Skeletal muscle tissue (tissue), 4 donors: ENCODE measurements around the gene RPH3AL. TPM values are rescaled to one million over a fixed set of nuclear protein-coding genes. Genes with fewer than 3 reads are reported as not detected.
"Not testable (repeated sequence)": the region's sequence is repeated elsewhere in the genome, so short reads cannot be mapped to it uniquely, and the experiment has no call there.

Experiments
- H3K27ac ChIP-seq: one replicate; pipeline ENCODE4 v1.7.0; 2013; ENCODE audit warnings: mild to moderate bottlenecking, low read depth, low read length, inconsistent platforms
- H3K27me3 ChIP-seq, 3 donors: one replicate each; pipeline ENCODE4 v1.7.0; 2013; ENCODE audit warnings: low read length in 3 of 3; ENCODE audit not compliant: control insufficient read depth in 3 of 3, insufficient read depth in 3 of 3
- H3K36me3 ChIP-seq, 3 donors: one replicate each; pipeline ENCODE4 v1.7.0; 2013; ENCODE audit warnings: low read length in 3 of 3; ENCODE audit not compliant: control insufficient read depth in 3 of 3, insufficient read depth in 3 of 3
- H3K4me1 ChIP-seq, 3 donors: one replicate each; pipeline ENCODE4 v1.7.0; 2013; ENCODE audit warnings: low read length in 3 of 3, mild to moderate bottlenecking in 3 of 3; ENCODE audit not compliant: control insufficient read depth in 3 of 3, insufficient read depth in 3 of 3
- H3K4me3 ChIP-seq, 3 donors: one replicate each; pipeline ENCODE4 v1.7.0; 2013; ENCODE audit warnings: low read length in 3 of 3
- H3K9ac ChIP-seq, 3 donors: one replicate each; pipeline ENCODE4 v1.7.0; 2013; ENCODE audit warnings: low read length in 3 of 3, mild to moderate bottlenecking in 3 of 3, moderate library complexity in 2 of 3, low read depth in 1 of 3
- H3K9me3 ChIP-seq, 3 donors: one replicate each; pipeline ENCODE4 v1.7.0; 2013; ENCODE audit warnings: low read length in 3 of 3; ENCODE audit not compliant: control insufficient read depth in 3 of 3
- total RNA-seq: library from RNA; depleted of rRNA; stranded (reverse); fragments of >200 nt; gene quantifications from one replicate; pipeline ENCODE4 v1.2.3, GENCODE V29; 2014
- donor health status: Osteomylitis.

Gene RPH3AL
- total RNA-seq, 1 donor from 2014 or later, result 1.6 TPM

DNA sequence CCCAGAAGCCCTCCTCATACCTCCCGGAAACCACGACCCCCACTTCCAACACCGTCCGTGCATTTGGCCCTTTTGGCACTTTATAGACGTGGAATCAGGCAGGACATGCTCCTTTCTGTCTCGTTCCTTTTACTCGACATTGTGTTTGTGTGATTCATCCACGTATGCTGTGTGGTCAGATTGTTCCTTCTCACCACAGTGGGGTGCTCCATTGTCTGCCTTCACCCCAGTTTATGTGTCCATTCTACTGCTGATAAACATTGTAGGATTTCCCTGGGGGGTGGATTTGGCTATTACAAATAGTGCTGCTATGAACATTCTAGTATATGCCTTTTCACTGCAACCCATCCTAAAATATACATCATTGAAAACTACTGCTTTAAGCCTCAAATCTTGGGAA is 28.9 kb upstream of the RPH3AL start:
- no peaks in the 10 kb centered on the region for H3K9me3 ChIP-seq
- no peak overlapping the region for H3K4me3 ChIP-seq
- no peaks in the 10 kb centered on the region for H3K36me3 ChIP-seq
- peaks cover 12 to 28% (median 14%) of the 10 kb centered on the region in 3 donors for H3K27me3 ChIP-seq
- H3K9ac ChIP-seq, result no peak overlapping the region
- H3K4me1 ChIP-seq, result peaks cover 4 to 13% (median 9%) of the 10 kb centered on the region in 3 donors
- no peak overlapping the region for H3K27ac ChIP-seq

DNA sequence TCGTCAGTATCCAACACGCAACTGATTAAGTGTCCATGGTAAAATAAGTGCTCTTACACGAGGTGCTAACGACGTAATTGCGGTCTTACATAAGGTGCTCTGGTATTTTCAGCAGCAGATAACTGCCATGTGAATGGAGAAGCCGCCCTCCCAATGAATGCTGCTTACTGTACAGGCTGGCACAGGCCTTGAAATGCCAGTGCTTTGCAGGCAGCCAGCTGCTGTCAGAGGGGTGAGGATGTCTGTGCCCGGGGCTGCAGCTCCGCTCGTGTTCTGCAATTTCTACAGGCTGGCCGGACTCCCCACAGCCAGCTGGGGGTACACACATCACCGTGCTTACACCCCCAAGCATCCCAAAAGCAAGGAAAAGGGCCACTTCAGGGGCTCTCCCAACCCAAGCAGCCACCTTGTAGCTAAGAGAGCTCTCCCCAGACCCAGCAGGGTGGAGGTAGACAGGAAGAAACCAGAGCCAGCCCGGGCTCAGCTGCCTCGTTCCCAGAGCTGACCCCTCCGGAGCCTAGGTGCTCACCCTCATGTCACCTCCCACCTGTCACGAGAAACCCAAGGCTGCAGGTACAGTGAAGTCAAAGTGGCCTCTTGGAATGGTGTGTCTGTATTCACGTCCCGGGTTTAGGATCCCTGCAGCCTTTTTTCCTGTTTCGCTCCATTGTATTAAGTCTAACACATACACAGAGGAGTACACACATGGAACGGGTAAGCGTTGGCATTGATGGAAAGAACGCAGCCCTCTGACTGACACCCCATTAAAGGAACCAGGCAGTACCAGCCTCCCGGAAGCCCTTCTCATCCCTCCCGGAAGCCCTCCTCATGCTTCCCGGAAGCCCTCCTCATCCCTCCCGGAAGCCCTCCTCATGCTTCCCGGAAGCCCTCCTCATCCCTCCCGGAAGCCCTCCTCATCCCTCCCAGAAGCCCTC is 27.2 kb upstream of the RPH3AL start:
- H3K27me3 ChIP-seq, result peaks cover 7 to 24% (median 12%) of the 10 kb centered on the region in 3 donors
- H3K9ac ChIP-seq, result no peak overlapping the region
- no peak overlapping the region for H3K27ac ChIP-seq
- H3K36me3 ChIP-seq, result no peaks in the 10 kb centered on the region
- peaks cover 0 to 10% (median 9%) of the 10 kb centered on the region in 3 donors for H3K4me1 ChIP-seq
- H3K4me3 ChIP-seq, result no peak overlapping the region
- H3K9me3 ChIP-seq, result no peaks in the 10 kb centered on the region

DNA sequence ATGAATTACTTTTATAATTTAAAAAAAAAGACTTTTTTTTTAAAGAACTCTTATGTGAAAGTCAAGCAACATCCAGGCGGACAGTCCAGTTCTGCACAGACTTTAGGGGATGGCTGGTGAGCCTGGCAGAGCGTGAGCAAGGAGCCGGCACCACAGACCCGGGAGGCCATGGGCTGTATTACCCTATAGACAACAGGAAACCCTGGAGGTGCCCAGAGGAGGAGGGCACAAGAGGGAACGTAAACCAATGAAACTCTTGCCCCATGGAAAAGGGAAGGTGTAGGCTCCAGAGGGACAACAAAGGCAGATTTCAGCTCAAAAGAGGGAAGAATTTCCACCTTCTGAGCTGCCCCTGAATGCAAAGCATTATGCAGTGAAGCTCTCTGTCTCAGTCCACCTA is 25.5 kb upstream of the RPH3AL start:
- Histone ChIP-seq H3K27ac (no peak overlapping the region), H3K36me3 (no peaks in the 10 kb centered on the region)

DNA sequence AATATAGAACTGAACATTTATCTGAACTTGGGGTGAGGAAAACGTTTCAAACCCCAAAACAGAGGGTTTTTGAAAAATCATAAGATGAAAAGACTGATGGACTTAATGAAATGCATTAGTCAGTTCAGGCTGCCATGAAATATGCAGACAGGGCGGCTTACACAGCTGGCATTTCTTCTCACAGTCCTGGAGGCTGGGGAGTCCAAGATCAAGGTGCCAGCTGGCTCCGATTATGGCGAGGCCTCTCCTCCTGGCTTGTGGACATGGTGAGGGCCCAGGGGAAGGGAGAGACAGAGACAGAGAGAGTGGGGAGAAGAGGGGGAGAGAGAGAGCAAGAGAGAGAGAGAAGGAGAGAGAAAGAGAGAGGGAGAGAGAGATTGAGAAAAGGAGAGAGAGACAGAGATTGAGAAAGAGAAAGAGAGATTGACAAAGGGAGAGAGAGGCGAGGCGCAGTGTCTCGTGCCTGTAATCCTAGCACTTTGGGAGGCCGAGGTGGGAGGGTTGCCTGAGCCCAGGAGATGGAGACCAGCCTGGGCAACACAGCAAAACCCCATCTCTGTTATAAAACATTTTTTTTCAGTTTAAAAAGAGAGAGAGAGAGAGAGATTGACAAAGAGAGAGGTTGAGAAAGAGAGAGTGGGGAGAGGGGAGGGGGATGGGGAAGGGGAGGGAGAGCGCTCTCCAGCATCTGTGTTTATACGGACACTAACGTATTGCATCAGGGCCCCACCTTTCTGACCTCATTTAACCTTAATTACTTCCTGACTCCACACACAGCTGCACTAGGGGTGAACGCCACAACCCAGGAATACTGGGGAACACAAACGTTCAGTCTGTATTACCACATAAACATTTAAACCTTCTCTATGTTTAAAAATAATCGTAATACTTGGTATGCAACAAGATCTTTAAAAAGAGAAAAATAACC is 24.6 kb upstream of the RPH3AL start:
- H3K9ac ChIP-seq, result no peak overlapping the region
- peaks cover 0 to 2% (median 0%) of the 10 kb centered on the region in 3 donors for H3K4me1 ChIP-seq
- peak overlapping the region; percentile 18 for H3K27ac ChIP-seq
- H3K36me3 ChIP-seq, result no peaks in the 10 kb centered on the region
- peaks cover 5 to 13% (median 7%) of the 10 kb centered on the region in 3 donors for H3K27me3 ChIP-seq
- no peaks in the 10 kb centered on the region for H3K9me3 ChIP-seq
- H3K4me3 ChIP-seq, result no peak overlapping the region

More for the DNA sequence above, 25.5 kb upstream of the RPH3AL start:
- peaks cover 7 to 15% (median 11%) of the 10 kb centered on the region in 3 donors for H3K27me3 ChIP-seq
- H3K9ac ChIP-seq, result no peak overlapping the region
- peaks cover 0 to 4% (median 3%) of the 10 kb centered on the region in 3 donors for H3K4me1 ChIP-seq
- no peaks in the 10 kb centered on the region for H3K9me3 ChIP-seq
- H3K4me3 ChIP-seq, result no peak overlapping the region

DNA sequence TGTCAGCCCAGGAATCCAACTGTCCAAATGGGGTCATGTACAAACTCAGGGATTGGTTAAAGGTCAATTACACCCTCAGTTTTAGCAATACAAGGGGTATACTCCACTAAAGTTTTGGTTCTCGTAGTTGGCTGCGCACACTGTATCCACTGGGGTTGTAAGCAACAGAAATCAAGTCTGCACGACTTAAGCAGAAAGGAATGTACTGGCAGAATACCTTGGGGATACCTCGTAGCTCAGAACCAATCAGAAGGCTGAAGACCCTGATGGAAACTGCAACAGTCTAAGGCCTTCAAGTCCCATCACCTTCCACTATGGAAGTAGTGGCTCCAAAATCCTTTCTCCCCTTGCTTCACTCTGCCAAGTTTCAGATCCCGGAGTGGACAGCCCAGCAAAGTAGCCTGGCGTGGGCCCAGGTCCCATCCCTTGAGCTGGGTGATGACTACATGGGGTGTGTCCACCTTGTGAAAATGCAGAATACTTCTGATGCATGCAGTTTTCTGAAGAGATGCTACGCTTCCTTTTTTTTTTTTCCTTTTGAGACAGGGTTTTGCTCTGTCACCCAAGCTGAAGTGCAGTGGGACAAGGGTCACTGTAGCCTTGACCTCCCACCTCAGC is 21.1 kb upstream of the RPH3AL start:
- no peaks in the 10 kb centered on the region for H3K9me3 ChIP-seq
- H3K27me3 ChIP-seq, result peaks cover 0 to 4% (median 0%) of the 10 kb centered on the region in 3 donors
- H3K27ac ChIP-seq, result no peak overlapping the region
- no peak overlapping the region for H3K4me3 ChIP-seq
- no peak overlapping the region for H3K9ac ChIP-seq
- H3K4me1 ChIP-seq, result no peaks in the 10 kb centered on the region
- H3K36me3 ChIP-seq, result no peaks in the 10 kb centered on the region

DNA sequence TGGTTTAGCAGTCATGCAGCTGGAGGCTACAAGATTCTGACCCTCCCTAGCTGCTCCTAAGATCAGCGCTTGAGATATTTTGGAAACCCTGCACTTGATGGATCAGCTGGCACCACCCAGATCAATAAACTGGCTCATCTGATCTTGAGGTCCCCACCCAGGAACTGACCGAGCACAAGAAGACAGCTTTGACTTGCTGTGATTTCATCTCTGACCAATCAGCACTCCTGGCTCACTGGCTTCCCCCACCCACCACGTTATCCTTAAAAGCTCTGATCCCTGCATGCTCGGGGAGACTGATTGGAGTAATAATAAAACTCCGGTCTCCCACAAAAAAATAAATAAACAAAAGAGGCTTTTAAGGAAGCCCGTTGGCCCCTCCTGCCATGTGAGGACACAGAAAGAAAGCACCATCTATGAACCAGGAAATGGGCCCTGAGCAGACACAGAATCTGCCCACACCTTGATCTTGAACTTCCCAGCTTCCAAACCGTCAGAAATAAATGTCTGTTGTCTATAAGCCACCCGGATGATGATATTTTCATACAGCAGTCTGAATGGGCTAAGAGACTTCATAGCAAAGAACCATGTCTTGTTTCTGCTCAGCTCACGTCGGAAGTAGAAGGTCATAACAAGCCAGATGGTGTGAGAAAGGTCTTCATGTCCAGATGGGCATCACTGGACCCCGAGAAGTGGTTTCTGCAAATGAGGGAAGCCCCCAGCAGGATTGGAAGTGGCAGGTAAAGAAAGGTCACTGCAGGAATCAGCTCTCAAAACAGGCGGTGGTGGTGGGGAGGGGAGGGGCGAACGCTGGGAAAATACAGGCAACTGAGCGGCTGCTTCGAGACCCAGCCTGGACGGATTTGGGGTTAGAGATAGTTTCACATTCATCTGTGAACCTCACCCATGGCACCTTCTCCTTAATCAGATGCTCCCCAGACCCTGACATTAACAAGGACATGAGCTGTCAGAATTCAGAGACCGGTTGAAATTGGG is 19.8 kb upstream of the RPH3AL start:
- H3K27ac ChIP-seq, result no peak overlapping the region
- peaks cover 0 to 6% (median 3%) of the 10 kb centered on the region in 3 donors for H3K9me3 ChIP-seq
- H3K36me3 ChIP-seq, result no peaks in the 10 kb centered on the region
- H3K4me3 ChIP-seq, result no peak overlapping the region
- H3K9ac ChIP-seq, result no peak overlapping the region
- H3K4me1 ChIP-seq, result no peaks in the 10 kb centered on the region
- H3K27me3 ChIP-seq, result no peaks in the 10 kb centered on the region

DNA sequence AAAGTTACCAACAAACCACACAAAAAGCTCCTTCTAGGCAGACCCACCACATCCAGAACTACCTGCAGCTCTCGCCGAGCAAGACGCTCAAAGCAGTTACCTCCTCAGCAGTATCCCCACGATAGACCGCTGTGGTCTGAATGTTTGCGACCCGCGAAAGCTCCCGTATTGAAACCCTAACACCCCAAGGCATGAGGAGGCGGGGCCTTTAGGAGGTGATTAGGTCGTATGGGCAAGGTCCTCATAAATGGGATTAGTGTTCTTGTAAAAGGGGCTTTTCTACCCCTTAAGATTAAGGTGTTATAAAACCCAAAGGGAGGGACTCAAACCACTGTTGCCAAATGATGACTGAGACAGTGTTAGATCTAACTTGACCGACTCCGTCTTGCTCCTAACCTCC is 19.0 kb upstream of the RPH3AL start:
- no peak overlapping the region for H3K27ac ChIP-seq
- H3K4me1 ChIP-seq, result no peaks in the 10 kb centered on the region
- H3K4me3 ChIP-seq, result no peak overlapping the region
- no peaks in the 10 kb centered on the region for H3K27me3 ChIP-seq
- H3K9me3 ChIP-seq, result peaks cover 0 to 6% (median 3%) of the 10 kb centered on the region in 3 donors
- no peaks in the 10 kb centered on the region for H3K36me3 ChIP-seq
- no peak overlapping the region for H3K9ac ChIP-seq

DNA sequence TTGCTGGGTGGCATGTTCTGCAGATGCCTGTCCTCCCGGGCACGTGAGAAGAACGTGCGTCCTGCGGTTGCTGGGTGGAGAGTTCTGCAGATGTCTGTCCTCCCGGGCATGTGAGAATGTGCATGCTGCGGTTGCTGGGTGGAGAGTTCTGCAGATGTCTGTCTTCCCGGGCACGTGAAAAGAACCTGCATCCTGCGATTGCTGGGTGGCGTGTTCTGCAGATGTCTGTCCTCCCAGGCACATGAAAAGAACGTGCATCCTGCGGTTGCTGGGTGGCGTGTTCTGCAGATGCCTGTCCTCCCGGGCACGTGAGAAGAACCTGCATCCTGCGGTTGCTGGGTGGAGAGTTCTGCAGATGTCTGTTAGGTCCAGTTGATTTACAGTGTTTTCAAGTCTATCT is 15.0 kb upstream of the RPH3AL start:
- not testable (repeated sequence) for H3K4me1 ChIP-seq, H3K4me3 ChIP-seq, H3K27me3 ChIP-seq, H3K9me3 ChIP-seq, H3K36me3 ChIP-seq, H3K9ac ChIP-seq, H3K27ac ChIP-seq
